HEK293 (cell line): Measurements from ENCODE around the gene RPL14.

Experiments used
- CTCF ChIA-PET: fragments of 350-600 bp; formaldehyde crosslinking; extraction: SDS; loops from one replicate; lab custom pipeline; 2021; ENCODE audit warnings: antibody characterized with exemption; lab: Yijun Ruan, JAX
- POLR2A ChIA-PET: fragments of 300-600 bp; formaldehyde crosslinking; extraction: SDS; loops from one replicate; lab custom pipeline; 2020; ENCODE audit warnings: antibody characterized with exemption, inconsistent platforms; lab: Yijun Ruan, JAX
- H3K27ac ChIP-seq: fragments of 200-500 bp; sonication (Bioruptor generic); 2 replicates; pipeline ENCODE4 v1.5.1; 2014; ENCODE audit warnings: low read depth, low read length, control low read depth, inconsistent platforms; ENCODE audit errors: extremely low read depth
- H3K36me3 ChIP-seq, 2 experiments: fragments of 200-500 bp in 1 of 2; sonication (Bioruptor generic) in 1 of 2; 1 replicate in 1 of 2; 2 replicates in 1 of 2; pipeline ENCODE4 v1.5.1; 2014 to 2017; ENCODE audit warnings: inconsistent platforms in 2 of 2, low read length in 2 of 2; ENCODE audit not compliant: control insufficient read depth in 2 of 2, insufficient read depth in 1 of 2
- H3K4me1 ChIP-seq: fragments of 200-500 bp; sonication (Bioruptor generic); 2 replicates; pipeline ENCODE4 v1.5.1; 2014; ENCODE audit warnings: mild to moderate bottlenecking, low read length, inconsistent platforms; ENCODE audit not compliant: control insufficient read depth, insufficient read depth
- H3K4me3 ChIP-seq: 2 replicates; pipeline ENCODE4 v1.5.1; 2011; ENCODE audit warnings: low read depth, mild to moderate bottlenecking, control low read depth, low read length, moderate library complexity
- H3K9me3 ChIP-seq: fragments of 200-500 bp; sonication (Bioruptor generic); 2 replicates; pipeline ENCODE4 v1.5.1; 2014; ENCODE audit warnings: low read depth, low read length, inconsistent platforms; ENCODE audit not compliant: control insufficient read depth, insufficient read depth
- KLF16 ChIP-seq: fragments of 450-650 bp; formaldehyde crosslinking; IDR thresholded peaks from 2 replicates; pipeline ENCODE4 v1.5.1; 2017; ENCODE audit warnings: missing biosample characterization, missing genetic modification characterization
- SCRT1 ChIP-seq: fragments of 450-650 bp; formaldehyde crosslinking; IDR thresholded peaks from 2 replicates; pipeline ENCODE4 v1.5.1; 2016; ENCODE audit warnings: missing biosample characterization, missing genetic modification characterization, borderline replicate concordance
- SP2 ChIP-seq: fragments of 450-650 bp; formaldehyde crosslinking; IDR thresholded peaks from 2 replicates; pipeline ENCODE4 v1.5.1; 2016; ENCODE audit warnings: missing biosample characterization, missing genetic modification characterization
- SP3 ChIP-seq: fragments of 450-650 bp; formaldehyde crosslinking; IDR thresholded peaks from 2 replicates; pipeline ENCODE4 v1.5.1; 2016; ENCODE audit warnings: missing biosample characterization, missing genetic modification characterization
- SP7 ChIP-seq: fragments of 450-650 bp; formaldehyde crosslinking; IDR thresholded peaks from 2 replicates; pipeline ENCODE4 v1.5.1; 2016; ENCODE audit warnings: missing biosample characterization, missing genetic modification characterization
- YY1 ChIP-seq: fragments of 450-650 bp; formaldehyde crosslinking; IDR thresholded peaks from 2 replicates; pipeline ENCODE4 v1.5.1; 2018; ENCODE audit warnings: missing biosample characterization, missing genetic modification characterization
- YY2 ChIP-seq: fragments of 450-650 bp; formaldehyde crosslinking; IDR thresholded peaks from 2 replicates; pipeline ENCODE4 v1.5.1; 2016; ENCODE audit warnings: missing biosample characterization, missing genetic modification characterization
- ZBTB8A ChIP-seq: fragments of 450-650 bp; formaldehyde crosslinking; IDR thresholded peaks from 2 replicates; pipeline ENCODE4 v1.5.1; 2016; ENCODE audit warnings: missing biosample characterization, missing genetic modification characterization
- ZNF335 ChIP-seq: fragments of 450-650 bp; formaldehyde crosslinking; conservative IDR thresholded peaks from 2 replicates; pipeline ENCODE4 v1.5.1; 2016; ENCODE audit warnings: missing biosample characterization, missing genetic modification characterization
- ZNF623 ChIP-seq: fragments of 450-650 bp; formaldehyde crosslinking; IDR thresholded peaks from 2 replicates; pipeline ENCODE4 v1.5.1; 2016; ENCODE audit warnings: missing biosample characterization, missing genetic modification characterization
- ZNF660 ChIP-seq: fragments of 450-650 bp; IDR thresholded peaks from 2 replicates; pipeline ENCODE4 v1.5.1; 2018; ENCODE audit warnings: missing biosample characterization, mild to moderate bottlenecking, missing genetic modification characterization
- ZNF76 ChIP-seq: fragments of 450-650 bp; formaldehyde crosslinking; IDR thresholded peaks from 2 replicates; pipeline ENCODE4; 2016; ENCODE audit warnings: low read depth, missing biosample characterization, missing genetic modification characterization, borderline replicate concordance
- ZXDB ChIP-seq: fragments of 450-650 bp; formaldehyde crosslinking; IDR thresholded peaks from 2 replicates; pipeline ENCODE4 v1.5.1; 2016; ENCODE audit warnings: missing biosample characterization, missing genetic modification characterization
- TF ChIP-seq, protein P1 (sequence below): fragments of 450-650 bp; formaldehyde crosslinking; IDR thresholded peaks from 2 replicates; pipeline ENCODE4 v1.5.1; 2016; ENCODE audit warnings: missing biosample characterization, missing genetic modification characterization, low read depth
- TF ChIP-seq, protein P2 (sequence below): fragments of 450-650 bp; formaldehyde crosslinking; IDR thresholded peaks from 2 replicates; pipeline ENCODE4 v1.5.1; 2016; ENCODE audit warnings: missing biosample characterization, missing genetic modification characterization
- TF ChIP-seq, protein P3 (sequence below): fragments of 450-650 bp; formaldehyde crosslinking; conservative IDR thresholded peaks from 2 replicates; pipeline ENCODE4 v1.5.1; 2016; ENCODE audit warnings: low read depth, missing biosample characterization, missing genetic modification characterization
- TF ChIP-seq, protein P4 (sequence below): fragments of 450-650 bp; formaldehyde crosslinking; IDR thresholded peaks from 2 replicates; pipeline ENCODE4; 2016; ENCODE audit warnings: missing biosample characterization, missing genetic modification characterization
- TF ChIP-seq, protein P5 (sequence below): fragments of 450-650 bp; formaldehyde crosslinking; IDR thresholded peaks from 2 replicates; pipeline ENCODE4 v1.5.1; 2017; ENCODE audit warnings: missing biosample characterization, mild to moderate bottlenecking, missing genetic modification characterization, moderate library complexity
- TF ChIP-seq, protein P6 (sequence below): fragments of 450-650 bp; formaldehyde crosslinking; IDR thresholded peaks from 2 replicates; pipeline ENCODE4 v1.5.1; 2017; ENCODE audit warnings: missing biosample characterization, missing genetic modification characterization
- TF ChIP-seq, protein P7 (sequence below): sonication (generic); formaldehyde crosslinking; IDR thresholded peaks from 2 replicates; pipeline ENCODE4 v1.8.1; 2022; ENCODE audit warnings: mild to moderate bottlenecking, moderate library complexity, missing genetic modification reagents

Gene RPL14

DNA sequence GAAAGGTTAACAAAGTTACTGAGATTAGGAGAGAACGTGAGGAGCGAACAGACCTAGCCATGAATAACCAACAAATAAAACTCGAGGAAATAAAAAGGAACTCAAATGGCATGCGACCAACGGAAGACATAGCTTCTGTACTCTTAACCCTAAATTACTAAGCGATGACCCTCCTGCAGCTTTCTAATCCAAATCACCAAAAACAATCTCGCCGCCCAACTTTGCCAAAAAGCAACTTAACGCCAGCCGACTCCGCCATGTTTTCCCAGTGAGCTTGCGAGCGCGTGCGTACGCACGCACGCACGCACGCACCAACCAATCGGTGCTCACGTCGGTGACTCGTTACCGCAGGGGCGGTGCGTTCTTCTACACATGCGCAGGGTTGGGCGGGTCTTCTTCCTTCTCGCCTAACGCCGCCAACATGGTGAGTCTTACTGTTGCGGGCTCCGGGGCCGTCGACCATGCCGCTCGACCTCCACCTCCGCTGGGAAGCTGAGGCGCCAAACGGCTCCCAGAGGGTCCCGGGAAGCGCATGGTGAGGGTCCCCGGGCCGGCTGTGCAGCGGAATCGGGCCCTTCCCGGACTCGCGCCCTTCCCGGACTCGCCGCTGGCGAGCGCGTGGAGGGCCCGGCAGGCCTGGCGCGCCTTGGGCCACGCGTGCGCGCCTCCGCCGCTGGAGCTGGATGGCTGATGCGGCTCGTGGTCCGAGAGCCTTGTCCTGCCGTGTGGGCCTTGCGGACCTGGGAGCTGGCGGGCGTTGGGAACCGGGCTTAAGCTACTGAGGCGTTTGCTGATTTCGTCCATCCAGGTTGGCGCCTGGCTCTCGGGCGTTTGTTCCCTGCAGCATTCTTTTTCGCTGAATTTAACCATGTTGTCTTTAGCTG, at the start of gene RPL14:
Gene RPL14 (plus strand): TSS at position 400 of the 884 bp plus-strand sequence. CDS start 133 bp downstream, at position 533.
- ChIA-PET CTCF (interaction anchor here (0.6 to 0.7 kb wide), 2 partner anchors 17 to 227 kb away, joined by 3 read pairs; no protein-coding TSS in a partner anchor), POLR2A (interaction anchor here (0.6 to 1.9 kb wide), 11 partner anchors 9 to 481 kb away, joined by 3 to 15 read pairs (median 3); partner anchors contain the start of genes EIF1B, ZNF619, ZNF620 and ZNF621)
- H3K4me3 ChIP-seq, result peak within 1 kb of the TSS; percentile 90
- H3K27ac ChIP-seq, result peak within 1 kb of the TSS; percentile 62; the same call in 1 of the 2 replicates
- no peaks in the 10 kb centered on the region for H3K4me1 ChIP-seq
- H3K9me3 ChIP-seq, result no peaks in the 10 kb centered on the region
- H3K36me3 ChIP-seq, result peaks cover 24 to 46% of the 10 kb centered on the region in 2 experiments; a peak in 2 of 3 replicates
- TF ChIP-seq, protein P1, sequence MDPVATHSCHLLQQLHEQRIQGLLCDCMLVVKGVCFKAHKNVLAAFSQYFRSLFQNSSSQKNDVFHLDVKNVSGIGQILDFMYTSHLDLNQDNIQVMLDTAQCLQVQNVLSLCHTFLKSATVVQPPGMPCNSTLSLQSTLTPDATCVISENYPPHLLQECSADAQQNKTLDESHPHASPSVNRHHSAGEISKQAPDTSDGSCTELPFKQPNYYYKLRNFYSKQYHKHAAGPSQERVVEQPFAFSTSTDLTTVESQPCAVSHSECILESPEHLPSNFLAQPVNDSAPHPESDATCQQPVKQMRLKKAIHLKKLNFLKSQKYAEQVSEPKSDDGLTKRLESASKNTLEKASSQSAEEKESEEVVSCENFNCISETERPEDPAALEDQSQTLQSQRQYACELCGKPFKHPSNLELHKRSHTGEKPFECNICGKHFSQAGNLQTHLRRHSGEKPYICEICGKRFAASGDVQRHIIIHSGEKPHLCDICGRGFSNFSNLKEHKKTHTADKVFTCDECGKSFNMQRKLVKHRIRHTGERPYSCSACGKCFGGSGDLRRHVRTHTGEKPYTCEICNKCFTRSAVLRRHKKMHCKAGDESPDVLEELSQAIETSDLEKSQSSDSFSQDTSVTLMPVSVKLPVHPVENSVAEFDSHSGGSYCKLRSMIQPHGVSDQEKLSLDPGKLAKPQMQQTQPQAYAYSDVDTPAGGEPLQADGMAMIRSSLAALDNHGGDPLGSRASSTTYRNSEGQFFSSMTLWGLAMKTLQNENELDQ, result no peak
- 0 out of 2 replicates have a peak, but pooled peaks have one; percentile 36 for TF ChIP-seq YY1 (tag by site-specific recombination)
- TF ChIP-seq, protein P2, sequence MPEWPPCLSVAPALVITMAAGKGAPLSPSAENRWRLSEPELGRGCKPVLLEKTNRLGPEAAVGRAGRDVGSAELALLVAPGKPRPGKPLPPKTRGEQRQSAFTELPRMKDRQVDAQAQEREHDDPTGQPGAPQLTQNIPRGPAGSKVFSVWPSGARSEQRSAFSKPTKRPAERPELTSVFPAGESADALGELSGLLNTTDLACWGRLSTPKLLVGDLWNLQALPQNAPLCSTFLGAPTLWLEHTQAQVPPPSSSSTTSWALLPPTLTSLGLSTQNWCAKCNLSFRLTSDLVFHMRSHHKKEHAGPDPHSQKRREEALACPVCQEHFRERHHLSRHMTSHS, result no peak
- TF ChIP-seq ZNF660 (tag by site-specific recombination), result peak; percentile 15; the same call in 1 of the 2 replicates
- no peak for TF ChIP-seq ZNF623 (tag by site-specific recombination)
- peak; percentile 39 for TF ChIP-seq ZNF335
- TF ChIP-seq SCRT1, result no peak
- TF ChIP-seq SP2 (tag by site-specific recombination), result peak; percentile 76
- TF ChIP-seq, protein P3, sequence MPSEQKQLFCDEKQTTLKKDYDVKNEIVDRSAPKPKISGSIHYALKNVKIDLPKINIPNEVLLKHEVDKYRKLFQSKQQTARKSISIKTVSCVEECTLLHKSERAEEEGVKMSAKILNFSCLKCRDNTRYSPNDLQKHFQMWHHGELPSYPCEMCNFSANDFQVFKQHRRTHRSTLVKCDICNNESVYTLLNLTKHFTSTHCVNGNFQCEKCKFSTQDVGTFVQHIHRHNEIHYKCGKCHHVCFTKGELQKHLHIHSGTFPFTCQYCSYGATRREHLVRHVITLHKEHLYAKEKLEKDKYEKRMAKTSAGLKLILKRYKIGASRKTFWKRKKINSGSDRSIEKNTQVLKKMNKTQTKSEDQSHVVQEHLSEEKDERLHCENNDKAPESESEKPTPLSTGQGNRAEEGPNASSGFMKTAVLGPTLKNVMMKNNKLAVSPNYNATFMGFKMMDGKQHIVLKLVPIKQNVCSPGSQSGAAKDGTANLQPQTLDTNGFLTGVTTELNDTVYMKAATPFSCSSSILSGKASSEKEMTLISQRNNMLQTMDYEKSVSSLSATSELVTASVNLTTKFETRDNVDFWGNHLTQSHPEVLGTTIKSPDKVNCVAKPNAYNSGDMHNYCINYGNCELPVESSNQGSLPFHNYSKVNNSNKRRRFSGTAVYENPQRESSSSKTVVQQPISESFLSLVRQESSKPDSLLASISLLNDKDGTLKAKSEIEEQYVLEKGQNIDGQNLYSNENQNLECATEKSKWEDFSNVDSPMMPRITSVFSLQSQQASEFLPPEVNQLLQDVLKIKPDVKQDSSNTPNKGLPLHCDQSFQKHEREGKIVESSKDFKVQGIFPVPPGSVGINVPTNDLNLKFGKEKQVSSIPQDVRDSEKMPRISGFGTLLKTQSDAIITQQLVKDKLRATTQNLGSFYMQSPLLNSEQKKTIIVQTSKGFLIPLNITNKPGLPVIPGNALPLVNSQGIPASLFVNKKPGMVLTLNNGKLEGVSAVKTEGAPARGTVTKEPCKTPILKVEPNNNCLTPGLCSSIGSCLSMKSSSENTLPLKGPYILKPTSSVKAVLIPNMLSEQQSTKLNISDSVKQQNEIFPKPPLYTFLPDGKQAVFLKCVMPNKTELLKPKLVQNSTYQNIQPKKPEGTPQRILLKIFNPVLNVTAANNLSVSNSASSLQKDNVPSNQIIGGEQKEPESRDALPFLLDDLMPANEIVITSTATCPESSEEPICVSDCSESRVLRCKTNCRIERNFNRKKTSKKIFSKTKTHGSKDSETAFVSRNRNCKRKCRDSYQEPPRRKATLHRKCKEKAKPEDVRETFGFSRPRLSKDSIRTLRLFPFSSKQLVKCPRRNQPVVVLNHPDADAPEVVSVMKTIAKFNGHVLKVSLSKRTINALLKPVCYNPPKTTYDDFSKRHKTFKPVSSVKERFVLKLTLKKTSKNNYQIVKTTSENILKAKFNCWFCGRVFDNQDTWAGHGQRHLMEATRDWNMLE, result 0 out of 2 replicates have a peak, but pooled peaks have one; percentile 25
- TF ChIP-seq ZNF76 (tag by site-specific recombination), result peak; percentile 69; the same call in 1 of the 2 replicates
- 0 out of 2 replicates have a peak, but pooled peaks have one; percentile 18 for TF ChIP-seq KLF16
- TF ChIP-seq SP3, result peak; percentile 68
- TF ChIP-seq, protein P4, sequence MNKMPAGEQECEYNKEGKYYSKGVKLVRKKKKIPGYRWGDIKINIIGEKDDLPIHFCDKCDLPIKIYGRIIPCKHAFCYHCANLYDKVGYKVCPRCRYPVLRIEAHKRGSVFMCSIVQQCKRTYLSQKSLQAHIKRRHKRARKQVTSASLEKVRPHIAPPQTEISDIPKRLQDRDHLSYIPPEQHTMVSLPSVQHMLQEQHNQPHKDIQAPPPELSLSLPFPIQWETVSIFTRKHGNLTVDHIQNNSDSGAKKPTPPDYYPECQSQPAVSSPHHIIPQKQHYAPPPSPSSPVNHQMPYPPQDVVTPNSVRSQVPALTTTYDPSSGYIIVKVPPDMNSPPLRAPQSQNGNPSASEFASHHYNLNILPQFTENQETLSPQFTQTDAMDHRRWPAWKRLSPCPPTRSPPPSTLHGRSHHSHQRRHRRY, result no peak
- TF ChIP-seq YY2 (tag by site-specific recombination), result peak; percentile 73
- TF ChIP-seq, protein P5, sequence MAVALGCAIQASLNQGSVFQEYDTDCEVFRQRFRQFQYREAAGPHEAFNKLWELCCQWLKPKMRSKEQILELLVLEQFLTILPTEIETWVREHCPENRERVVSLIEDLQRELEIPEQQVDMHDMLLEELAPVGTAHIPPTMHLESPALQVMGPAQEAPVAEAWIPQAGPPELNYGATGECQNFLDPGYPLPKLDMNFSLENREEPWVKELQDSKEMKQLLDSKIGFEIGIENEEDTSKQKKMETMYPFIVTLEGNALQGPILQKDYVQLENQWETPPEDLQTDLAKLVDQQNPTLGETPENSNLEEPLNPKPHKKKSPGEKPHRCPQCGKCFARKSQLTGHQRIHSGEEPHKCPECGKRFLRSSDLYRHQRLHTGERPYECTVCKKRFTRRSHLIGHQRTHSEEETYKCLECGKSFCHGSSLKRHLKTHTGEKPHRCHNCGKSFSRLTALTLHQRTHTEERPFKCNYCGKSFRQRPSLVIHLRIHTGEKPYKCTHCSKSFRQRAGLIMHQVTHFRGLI (tag by site-specific recombination), result peak; percentile 34; the same call in 1 of the 2 replicates
- TF ChIP-seq, protein P6, sequence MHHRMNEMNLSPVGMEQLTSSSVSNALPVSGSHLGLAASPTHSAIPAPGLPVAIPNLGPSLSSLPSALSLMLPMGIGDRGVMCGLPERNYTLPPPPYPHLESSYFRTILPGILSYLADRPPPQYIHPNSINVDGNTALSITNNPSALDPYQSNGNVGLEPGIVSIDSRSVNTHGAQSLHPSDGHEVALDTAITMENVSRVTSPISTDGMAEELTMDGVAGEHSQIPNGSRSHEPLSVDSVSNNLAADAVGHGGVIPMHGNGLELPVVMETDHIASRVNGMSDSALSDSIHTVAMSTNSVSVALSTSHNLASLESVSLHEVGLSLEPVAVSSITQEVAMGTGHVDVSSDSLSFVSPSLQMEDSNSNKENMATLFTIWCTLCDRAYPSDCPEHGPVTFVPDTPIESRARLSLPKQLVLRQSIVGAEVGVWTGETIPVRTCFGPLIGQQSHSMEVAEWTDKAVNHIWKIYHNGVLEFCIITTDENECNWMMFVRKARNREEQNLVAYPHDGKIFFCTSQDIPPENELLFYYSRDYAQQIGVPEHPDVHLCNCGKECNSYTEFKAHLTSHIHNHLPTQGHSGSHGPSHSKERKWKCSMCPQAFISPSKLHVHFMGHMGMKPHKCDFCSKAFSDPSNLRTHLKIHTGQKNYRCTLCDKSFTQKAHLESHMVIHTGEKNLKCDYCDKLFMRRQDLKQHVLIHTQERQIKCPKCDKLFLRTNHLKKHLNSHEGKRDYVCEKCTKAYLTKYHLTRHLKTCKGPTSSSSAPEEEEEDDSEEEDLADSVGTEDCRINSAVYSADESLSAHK, result no peak
- TF ChIP-seq SP7 (tag by site-specific recombination), result no peak
- TF ChIP-seq ZXDB (tag by site-specific recombination), result peak; percentile 96
- TF ChIP-seq ZBTB8A (tag by site-specific recombination), result peak; percentile 5; the same call in 1 of the 2 replicates
- TF ChIP-seq, protein P7, sequence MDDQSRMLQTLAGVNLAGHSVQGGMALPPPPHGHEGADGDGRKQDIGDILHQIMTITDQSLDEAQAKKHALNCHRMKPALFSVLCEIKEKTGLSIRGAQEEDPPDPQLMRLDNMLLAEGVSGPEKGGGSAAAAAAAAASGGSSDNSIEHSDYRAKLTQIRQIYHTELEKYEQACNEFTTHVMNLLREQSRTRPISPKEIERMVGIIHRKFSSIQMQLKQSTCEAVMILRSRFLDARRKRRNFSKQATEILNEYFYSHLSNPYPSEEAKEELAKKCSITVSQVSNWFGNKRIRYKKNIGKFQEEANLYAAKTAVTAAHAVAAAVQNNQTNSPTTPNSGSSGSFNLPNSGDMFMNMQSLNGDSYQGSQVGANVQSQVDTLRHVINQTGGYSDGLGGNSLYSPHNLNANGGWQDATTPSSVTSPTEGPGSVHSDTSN (CRISPR knock-in tag), result 0 out of 2 replicates have a peak, but pooled peaks have one; percentile 58
